ENCODE measurements around the gene DPP8. TPM values are rescaled to one million over a fixed set of nuclear protein-coding genes. Genes with fewer than 3 reads are reported as not detected.

The DPP8 gene
- total RNA-seq, 5 donors from 2014 or later (not counting 1 experiment from before 2014, with no cell fraction given) = 43.9 to 56.5 (median 49.9) TPM

GRCh38 chr15:65512807-65513416, 4.6 kb downstream of the DPP8 start:
- Histone ChIP-seq H3K4me1 (ENCODE audit: control insufficient read depth in 1 of 2, extremely low read depth in 1 of 2, insufficient read depth in 2 of 2, low read length in 2 of 2) (peaks cover 13 to 24% of the 10 kb centered on the region in 2 experiments), H3K36me3 (ENCODE audit: control insufficient read depth in 2 of 2, extremely low read depth in 1 of 2, insufficient read depth in 1 of 2, low read length in 1 of 2) (peaks cover 4 to 42% of the 10 kb centered on the region in 2 donors), H3K27ac (ENCODE audit: low read length) (peak overlapping the region; percentile 50), H3K9me3 (no peaks in the 10 kb centered on the region), H3K27me3 (replicated peaks in 1 of 2; ENCODE audit: control insufficient read depth in 2 of 2, extremely low read depth in 1 of 2, insufficient read depth in 2 of 2, low read length in 1 of 2) (no peaks in the 10 kb centered on the region), H3K4me3 (ENCODE audit: control insufficient read depth in 1 of 2, extremely low read depth in 1 of 2, low read length in 1 of 2) (no peak overlapping the region)
- CTCF ChIA-PET = no interaction called here
- peak in 1 of 4 experiments; percentile 19 for ATAC-seq (replicated peaks in 1 of 4)
- H3K9me3 Mint-ChIP-seq = no peaks in the 10 kb centered on the region
- WGBS (ENCODE audit: insufficient coverage) = 52% methylated on average over 3 of the region's 10 CpGs
- POLR2A ChIA-PET = interaction anchor here in 1 of 2 donors (0.5 kb wide), 1 partner anchor 14 kb away, joined by 3 read pairs; no protein-coding TSS in a partner anchor
- peak overlapping the region; percentile 52 to 82 for H3K27ac Mint-ChIP-seq
- H3K4me3 Mint-ChIP-seq = peak overlapping the region in 1 of 3 donors; percentile 19
- H3K27me3 Mint-ChIP-seq = no peaks in the 10 kb centered on the region
- peaks cover 54 to 75% (median 65%) of the 10 kb centered on the region in 3 donors for H3K4me1 Mint-ChIP-seq
- H3K36me3 Mint-ChIP-seq = peaks cover 27% of the 10 kb centered on the region
- DNase-seq = peak in 17 of 35 experiments; percentile 5 to 74 (median 17)

- Mint-ChIP-seq H3K4me3 (no peak overlapping the region), H3K4me1 (peaks cover 49 to 74% (median 63%) of the 10 kb centered on the region in 3 donors), H3K27me3 (no peaks in the 10 kb centered on the region), H3K9me3 (no peaks in the 10 kb centered on the region), H3K27ac (peak overlapping the region in 1 of 2 donors; percentile 82), H3K36me3 (peaks cover 27% of the 10 kb centered on the region)
- POLR2A ChIA-PET = interaction anchor here in 1 of 2 donors (0.5 kb wide), 1 partner anchor 14 kb away, joined by 3 read pairs; no protein-coding TSS in a partner anchor
- no peaks in the 10 kb centered on the region for H3K27me3 ChIP-seq (replicated peaks in 1 of 2; ENCODE audit: control insufficient read depth in 2 of 2, extremely low read depth in 1 of 2, insufficient read depth in 2 of 2, low read length in 1 of 2)
- DNase-seq (no peak), ATAC-seq (replicated peaks in 1 of 4) (no peak)
- H3K27ac ChIP-seq (ENCODE audit: low read length) = peak overlapping the region; percentile 48
- no peak overlapping the region for H3K4me3 ChIP-seq (ENCODE audit: control insufficient read depth in 1 of 2, extremely low read depth in 1 of 2, low read length in 1 of 2)
- no peaks in the 10 kb centered on the region for H3K9me3 ChIP-seq
- CTCF ChIA-PET = no interaction called here
- WGBS (ENCODE audit: insufficient coverage) = 92% methylated on average over 4 of the region's 5 CpGs
- peaks cover 13 to 20% of the 10 kb centered on the region in 2 experiments for H3K4me1 ChIP-seq (ENCODE audit: control insufficient read depth in 1 of 2, extremely low read depth in 1 of 2, insufficient read depth in 2 of 2, low read length in 2 of 2)
- H3K36me3 ChIP-seq (ENCODE audit: control insufficient read depth in 2 of 2, extremely low read depth in 1 of 2, insufficient read depth in 1 of 2, low read length in 1 of 2) = peaks cover 4 to 46% of the 10 kb centered on the region in 2 donors
These were observed 5.3 kb downstream of the DPP8 start for GRCh38 chr15:65512189-65512588.

- Mint-ChIP-seq H3K9me3 (no peaks in the 10 kb centered on the region), H3K27me3 (no peaks in the 10 kb centered on the region), H3K27ac (peak overlapping the region in 1 of 2 donors; percentile 19), H3K4me1 (peaks cover 28 to 48% (median 38%) of the 10 kb centered on the region in 3 donors), H3K4me3 (no peak overlapping the region), H3K36me3 (peaks cover 33% of the 10 kb centered on the region)
- no peak overlapping the region for H3K27ac ChIP-seq (ENCODE audit: low read length)
- ATAC-seq (replicated peaks in 1 of 4) (no peak), DNase-seq (no peak)
- CTCF ChIA-PET = no interaction called here
- peaks cover 9 to 51% of the 10 kb centered on the region in 2 donors for H3K36me3 ChIP-seq (ENCODE audit: control insufficient read depth in 2 of 2, extremely low read depth in 1 of 2, insufficient read depth in 1 of 2, low read length in 1 of 2)
- no peaks in the 10 kb centered on the region for H3K9me3 ChIP-seq
- H3K4me1 ChIP-seq (ENCODE audit: control insufficient read depth in 1 of 2, extremely low read depth in 1 of 2, insufficient read depth in 2 of 2, low read length in 2 of 2) = peaks cover 2 to 5% of the 10 kb centered on the region in 2 experiments
- H3K4me3 ChIP-seq (ENCODE audit: control insufficient read depth in 1 of 2, extremely low read depth in 1 of 2, low read length in 1 of 2) = no peak overlapping the region
- no CpG with 5 or more reads among the region's 2 CpGs for WGBS (ENCODE audit: insufficient coverage)
- POLR2A ChIA-PET = interaction anchor here (0.6 to 0.7 kb wide), 2 partner anchors 225 to 351 kb away, joined by 3 to 12 read pairs; no protein-coding TSS in a partner anchor
- no peaks in the 10 kb centered on the region for H3K27me3 ChIP-seq (replicated peaks in 1 of 2; ENCODE audit: control insufficient read depth in 2 of 2, extremely low read depth in 1 of 2, insufficient read depth in 2 of 2, low read length in 1 of 2)
These were observed 8.2 kb downstream of the DPP8 start for GRCh38 chr15:65509321-65509720.

- CTCF ChIA-PET = interaction anchor here (0.6 kb wide), 4 partner anchors 57 to 914 kb away, joined by 4 to 11 read pairs (median 4); no protein-coding TSS in a partner anchor
- 100% methylated on average over 1 of the region's 4 CpGs for WGBS (ENCODE audit: insufficient coverage)
- peaks cover 29% of the 10 kb centered on the region for H3K36me3 Mint-ChIP-seq
- ATAC-seq (replicated peaks in 1 of 4) (no peak), DNase-seq (no peak)
- no peaks in the 10 kb centered on the region for H3K9me3 Mint-ChIP-seq
- Histone ChIP-seq H3K4me1 (ENCODE audit: control insufficient read depth in 1 of 2, extremely low read depth in 1 of 2, insufficient read depth in 2 of 2, low read length in 2 of 2) (peaks cover 0 to under 1% of the 10 kb centered on the region in 2 experiments), H3K4me3 (ENCODE audit: control insufficient read depth in 1 of 2, extremely low read depth in 1 of 2, low read length in 1 of 2) (no peak overlapping the region), H3K36me3 (ENCODE audit: control insufficient read depth in 2 of 2, extremely low read depth in 1 of 2, insufficient read depth in 1 of 2, low read length in 1 of 2) (peaks cover 7 to 67% of the 10 kb centered on the region in 2 donors), H3K27ac (ENCODE audit: low read length) (no peak overlapping the region), H3K9me3 (no peaks in the 10 kb centered on the region), H3K27me3 (replicated peaks in 1 of 2; ENCODE audit: control insufficient read depth in 2 of 2, extremely low read depth in 1 of 2, insufficient read depth in 2 of 2, low read length in 1 of 2) (no peaks in the 10 kb centered on the region)
- H3K4me1 Mint-ChIP-seq = peaks cover 7 to 11% (median 7%) of the 10 kb centered on the region in 3 donors
- no peaks in the 10 kb centered on the region for H3K27me3 Mint-ChIP-seq
- no peak overlapping the region for H3K27ac Mint-ChIP-seq
- POLR2A ChIA-PET = no interaction called here
- H3K4me3 Mint-ChIP-seq = no peak overlapping the region
These were observed 23.4 kb downstream of the DPP8 start for GRCh38 chr15:65494076-65494475.

- peaks cover 0 to 57% of the 10 kb centered on the region in 2 donors for H3K36me3 ChIP-seq (ENCODE audit: control insufficient read depth in 2 of 2, extremely low read depth in 1 of 2, insufficient read depth in 1 of 2, low read length in 1 of 2)
- H3K27me3 Mint-ChIP-seq = no peaks in the 10 kb centered on the region
- ChIA-PET POLR2A (no interaction called here), CTCF (no interaction called here)
- no peak overlapping the region for H3K4me3 Mint-ChIP-seq
- peaks cover 26% of the 10 kb centered on the region for H3K36me3 Mint-ChIP-seq
- DNase-seq = no peak
- H3K4me3 ChIP-seq (ENCODE audit: control insufficient read depth in 1 of 2, extremely low read depth in 1 of 2, low read length in 1 of 2) = no peak overlapping the region
- ATAC-seq (replicated peaks in 1 of 4) = no peak
- WGBS (ENCODE audit: insufficient coverage) = 100% methylated on average over 1 of the region's 4 CpGs
- no peaks in the 10 kb centered on the region for H3K9me3 Mint-ChIP-seq
- H3K27ac ChIP-seq (ENCODE audit: low read length) = no peak overlapping the region
- no peaks in the 10 kb centered on the region for H3K9me3 ChIP-seq
- no peaks in the 10 kb centered on the region for H3K4me1 Mint-ChIP-seq
- no peaks in the 10 kb centered on the region for H3K4me1 ChIP-seq (ENCODE audit: control insufficient read depth in 1 of 2, extremely low read depth in 1 of 2, insufficient read depth in 2 of 2, low read length in 2 of 2)
- H3K27ac Mint-ChIP-seq = no peak overlapping the region
- H3K27me3 ChIP-seq (replicated peaks in 1 of 2; ENCODE audit: control insufficient read depth in 2 of 2, extremely low read depth in 1 of 2, insufficient read depth in 2 of 2, low read length in 1 of 2) = no peaks in the 10 kb centered on the region
These were observed 32.6 kb downstream of the DPP8 start for GRCh38 chr15:65484876-65485275.

- H3K27me3 ChIP-seq (replicated peaks in 1 of 2; ENCODE audit: control insufficient read depth in 2 of 2, extremely low read depth in 1 of 2, insufficient read depth in 2 of 2, low read length in 1 of 2) = no peaks in the 10 kb centered on the region
- DNase-seq (no peak), ATAC-seq (replicated peaks in 1 of 4) (no peak)
- H3K4me1 ChIP-seq (ENCODE audit: control insufficient read depth in 1 of 2, extremely low read depth in 1 of 2, insufficient read depth in 2 of 2, low read length in 2 of 2) = no peaks in the 10 kb centered on the region
- Mint-ChIP-seq H3K4me1 (peaks cover 0 to 6% (median 3%) of the 10 kb centered on the region in 3 donors), H3K36me3 (peaks cover 26% of the 10 kb centered on the region), H3K27me3 (no peaks in the 10 kb centered on the region), H3K9me3 (no peaks in the 10 kb centered on the region), H3K27ac (no peak overlapping the region), H3K4me3 (no peak overlapping the region)
- POLR2A ChIA-PET = no interaction called here
- no peaks in the 10 kb centered on the region for H3K9me3 ChIP-seq
- H3K36me3 ChIP-seq (ENCODE audit: control insufficient read depth in 2 of 2, extremely low read depth in 1 of 2, insufficient read depth in 1 of 2, low read length in 1 of 2) = peaks cover 7 to 67% of the 10 kb centered on the region in 2 donors
- CTCF ChIA-PET = no interaction called here
- no peak overlapping the region for H3K4me3 ChIP-seq (ENCODE audit: control insufficient read depth in 1 of 2, extremely low read depth in 1 of 2, low read length in 1 of 2)
- H3K27ac ChIP-seq (ENCODE audit: low read length) = no peak overlapping the region
- WGBS (ENCODE audit: insufficient coverage) = no CpG with 5 or more reads among the region's 5 CpGs
These were observed 40.6 kb downstream of the DPP8 start for GRCh38 chr15:65476903-65477302.

Data from T-cell (primary cell).